HG03442 (cell line): ENCODE measurements around the gene SRSF7.
"Not testable (repeated sequence)": the region's sequence is repeated elsewhere in the genome, so short reads cannot be mapped to it uniquely, and the experiment has no call there.

Experiments
- ATAC-seq: cut with Tn5 transposase; IDR thresholded peaks from one replicate; pipeline ENCODE4 v1.9.1; 2021; ENCODE audit warnings: mild to moderate bottlenecking, moderate library complexity; ENCODE audit not compliant: unreplicated experiment

The SRSF7 gene

GRCh38 chr2:38704664-38705063, 46.5 kb downstream of the SRSF7 start:
- no peak for ATAC-seq

GRCh38 chr2:38703336-38703735, 47.8 kb downstream of the SRSF7 start:
- not testable (repeated sequence) for ATAC-seq

- no peak for ATAC-seq
Measured at GRCh38 chr2:38702413-38702812, 48.7 kb downstream of the SRSF7 start.

- ATAC-seq, result no peak
Measured at GRCh38 chr2:38701542-38701941, 49.6 kb downstream of the SRSF7 start.

GRCh38 chr2:38700881-38701458, 50.2 kb downstream of the SRSF7 start:
- ATAC-seq, result no peak

- no peak for ATAC-seq
Measured at GRCh38 chr2:38700113-38700785, 50.9 kb downstream of the SRSF7 start.

- no peak for ATAC-seq
Measured at GRCh38 chr2:38698467-38699003, 52.6 kb downstream of the SRSF7 start.

GRCh38 chr2:38697116-38697840, 53.9 kb downstream of the SRSF7 start:
- no peak for ATAC-seq
